ENCODE results near the gene PLTP.

PLTP gene

DNA sequence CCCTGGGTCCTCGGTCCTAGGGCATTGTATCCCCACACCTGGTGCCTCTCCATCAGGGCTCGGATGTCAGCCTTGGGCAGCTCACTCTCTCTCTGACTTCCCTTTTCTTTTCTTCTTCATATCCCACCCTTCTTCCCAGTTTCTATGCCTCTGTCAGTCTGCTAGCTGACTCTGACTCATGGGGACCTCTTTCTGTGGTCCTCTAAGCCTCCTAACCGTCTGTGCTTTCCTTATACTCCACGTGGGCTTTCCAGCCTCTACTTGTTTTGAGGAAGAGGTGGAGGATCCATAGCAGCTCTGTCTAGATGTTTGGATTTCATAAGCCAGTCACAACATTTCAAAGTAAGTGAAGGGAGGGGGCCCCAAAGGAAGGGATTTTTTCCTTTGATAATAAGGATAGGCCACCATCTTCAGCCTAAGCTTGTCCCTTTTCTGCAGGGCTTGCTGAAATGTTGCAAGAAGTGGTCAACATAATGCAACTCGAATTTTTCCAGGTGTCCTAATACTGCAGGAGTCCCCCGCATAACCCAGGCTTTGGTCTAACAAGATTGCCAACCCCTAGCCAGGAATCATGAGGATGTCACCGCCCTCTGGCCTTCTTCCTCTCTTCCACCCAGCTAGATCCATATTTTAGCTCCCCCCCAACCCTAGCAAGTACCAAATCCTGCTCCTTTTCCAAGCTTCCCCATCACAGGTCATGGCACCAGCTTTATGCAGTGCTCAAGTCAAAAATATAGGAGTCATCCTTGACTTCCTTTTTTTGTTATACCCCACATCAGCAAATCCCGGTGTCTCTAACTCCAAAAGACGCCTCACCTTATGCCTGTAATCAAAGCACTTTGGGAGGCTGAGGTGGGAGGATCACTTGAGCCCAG is 8.7 kb upstream of the PLTP start:
- TF ChIP-seq, protein P1, sequence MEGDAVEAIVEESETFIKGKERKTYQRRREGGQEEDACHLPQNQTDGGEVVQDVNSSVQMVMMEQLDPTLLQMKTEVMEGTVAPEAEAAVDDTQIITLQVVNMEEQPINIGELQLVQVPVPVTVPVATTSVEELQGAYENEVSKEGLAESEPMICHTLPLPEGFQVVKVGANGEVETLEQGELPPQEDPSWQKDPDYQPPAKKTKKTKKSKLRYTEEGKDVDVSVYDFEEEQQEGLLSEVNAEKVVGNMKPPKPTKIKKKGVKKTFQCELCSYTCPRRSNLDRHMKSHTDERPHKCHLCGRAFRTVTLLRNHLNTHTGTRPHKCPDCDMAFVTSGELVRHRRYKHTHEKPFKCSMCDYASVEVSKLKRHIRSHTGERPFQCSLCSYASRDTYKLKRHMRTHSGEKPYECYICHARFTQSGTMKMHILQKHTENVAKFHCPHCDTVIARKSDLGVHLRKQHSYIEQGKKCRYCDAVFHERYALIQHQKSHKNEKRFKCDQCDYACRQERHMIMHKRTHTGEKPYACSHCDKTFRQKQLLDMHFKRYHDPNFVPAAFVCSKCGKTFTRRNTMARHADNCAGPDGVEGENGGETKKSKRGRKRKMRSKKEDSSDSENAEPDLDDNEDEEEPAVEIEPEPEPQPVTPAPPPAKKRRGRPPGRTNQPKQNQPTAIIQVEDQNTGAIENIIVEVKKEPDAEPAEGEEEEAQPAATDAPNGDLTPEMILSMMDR (conservative IDR thresholded peaks at IDR 0.05) = no peak
- H3K27ac ChIP-seq = no peak overlapping the region

DNA sequence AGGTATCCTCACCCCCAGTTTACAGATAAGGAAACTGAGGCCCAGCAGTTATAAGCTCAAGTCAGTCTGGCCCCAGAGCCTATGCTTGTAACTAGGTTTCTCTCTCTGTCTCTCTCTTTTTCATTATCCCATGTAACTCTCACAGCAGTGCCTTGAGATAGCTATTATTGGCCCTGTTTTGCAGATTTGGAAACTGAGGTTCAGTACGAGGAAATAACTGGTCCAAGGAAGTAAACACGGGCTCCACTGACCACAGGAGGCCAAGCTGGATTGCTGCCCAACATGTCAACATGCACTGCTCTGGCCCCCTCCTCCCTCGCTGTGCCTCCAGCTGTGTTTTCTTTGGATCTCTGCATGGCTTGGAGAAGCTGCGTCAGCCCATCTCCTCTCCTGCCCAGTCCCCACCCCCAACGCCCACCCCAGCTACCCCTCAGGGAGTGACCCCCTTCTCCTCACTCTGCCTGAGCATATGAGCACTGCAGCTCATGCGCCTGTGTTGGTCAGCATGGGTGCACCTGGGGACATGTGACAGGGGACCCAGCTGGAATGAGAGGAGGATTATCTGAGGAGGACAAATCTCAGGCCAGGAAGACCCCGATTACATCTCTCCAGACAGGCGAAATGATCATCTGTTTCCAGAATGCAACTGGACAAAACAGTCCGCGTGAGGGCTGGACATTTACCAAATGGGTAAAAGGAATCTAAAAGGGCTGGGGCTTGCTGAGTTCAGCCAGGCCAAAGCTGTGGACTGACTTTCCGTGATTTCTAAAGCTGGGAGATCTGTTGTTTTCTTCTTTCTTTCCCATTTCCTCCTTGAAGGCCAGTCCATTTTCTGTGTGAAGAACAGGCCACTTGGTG is 7.8 kb upstream of the PLTP start:
- TF ChIP-seq, protein P1 (conservative IDR thresholded peaks at IDR 0.05) = no peak
- H3K27ac ChIP-seq = peak overlapping the region; percentile 1; the same call in 1 of the 2 replicates

DNA sequence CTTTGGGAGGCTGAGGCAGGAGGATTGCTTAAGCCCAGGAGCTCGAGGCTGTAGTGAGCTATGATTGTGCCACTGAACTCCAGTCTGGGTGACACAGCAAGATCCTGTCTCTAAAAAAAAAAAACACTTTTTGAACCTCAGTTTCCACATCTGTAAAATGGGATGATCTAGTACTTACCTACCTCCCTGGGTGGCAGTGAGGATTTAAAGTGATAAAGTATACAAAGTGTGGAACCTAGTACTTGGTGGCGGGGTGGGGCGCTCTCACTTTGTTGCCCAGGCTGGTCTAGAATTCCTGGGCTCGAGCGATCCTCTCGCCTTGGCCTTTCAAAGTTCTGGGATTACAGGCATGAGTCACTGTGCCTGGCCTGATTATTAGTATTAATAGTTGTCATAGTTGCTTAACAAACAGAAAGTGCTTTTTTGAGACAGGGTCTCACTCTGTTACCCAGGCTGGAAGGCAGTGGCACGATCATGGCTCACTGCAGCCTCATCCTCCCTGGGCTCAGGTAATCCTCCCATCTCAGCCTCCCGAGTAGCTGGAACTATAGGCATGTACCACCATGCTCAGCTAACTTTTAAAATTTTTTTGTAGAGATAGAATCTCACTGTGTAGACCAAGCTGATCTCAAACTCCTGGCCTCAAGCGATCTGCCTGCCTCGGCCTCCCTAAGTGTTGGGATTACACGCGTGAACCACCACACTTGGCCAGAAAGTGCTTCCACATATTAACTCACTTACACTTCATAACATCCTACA is 7.0 kb upstream of the PLTP start:
- TF ChIP-seq, protein P1 (conservative IDR thresholded peaks at IDR 0.05) = no peak
- no peak overlapping the region; the same call in 1 of the 2 replicates for H3K27ac ChIP-seq

DNA sequence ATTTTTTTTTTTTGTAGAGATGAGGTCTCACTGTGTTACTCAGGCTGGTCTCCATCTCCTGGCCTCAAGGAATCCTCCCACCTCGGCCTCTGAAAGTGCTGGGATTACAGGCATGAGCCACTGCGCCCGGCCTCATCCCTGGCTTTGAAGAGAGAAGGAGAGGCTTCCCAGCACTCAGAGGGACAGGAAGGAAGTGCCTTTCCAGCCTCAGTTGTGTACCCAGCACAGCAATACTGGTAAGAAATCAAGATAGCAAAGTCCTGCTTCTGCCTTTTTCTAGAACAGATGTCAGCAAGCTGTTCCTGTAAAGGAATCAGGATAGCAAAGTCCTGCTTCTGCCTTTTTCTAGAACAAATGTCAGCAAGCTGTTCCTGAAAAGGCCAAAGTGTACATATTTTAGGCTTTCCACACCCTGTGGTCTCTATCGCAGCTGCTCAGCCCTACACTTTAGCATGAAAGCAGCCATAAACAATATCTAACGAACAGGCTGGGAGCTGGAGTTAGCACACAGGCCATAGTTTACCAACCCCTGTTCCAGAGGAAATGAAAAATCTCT is 6.3 kb upstream of the PLTP start:
- TF ChIP-seq, protein P1 (conservative IDR thresholded peaks at IDR 0.05) = no peak
- no peak overlapping the region for H3K27ac ChIP-seq

DNA sequence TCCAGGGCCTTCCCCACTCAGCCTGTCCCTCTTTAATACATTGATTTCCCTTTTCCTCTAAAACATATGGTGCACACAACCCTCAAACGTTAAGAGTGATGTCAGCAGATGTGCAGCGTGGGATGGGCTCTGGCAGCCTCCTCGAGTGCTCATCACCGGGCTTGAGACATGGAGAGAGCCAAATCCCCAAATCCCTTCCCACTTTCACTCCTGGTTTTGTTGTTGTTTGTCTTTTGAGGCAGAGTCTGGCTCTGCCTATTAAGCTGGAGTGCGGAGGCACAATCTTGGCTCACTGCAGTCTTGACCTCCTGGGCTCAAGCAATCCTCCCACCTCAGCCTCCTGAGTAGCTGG is 5.8 kb upstream of the PLTP start:
- TF ChIP-seq, protein P1 (conservative IDR thresholded peaks at IDR 0.05) = no peak
- no peak overlapping the region for H3K27ac ChIP-seq

DNA sequence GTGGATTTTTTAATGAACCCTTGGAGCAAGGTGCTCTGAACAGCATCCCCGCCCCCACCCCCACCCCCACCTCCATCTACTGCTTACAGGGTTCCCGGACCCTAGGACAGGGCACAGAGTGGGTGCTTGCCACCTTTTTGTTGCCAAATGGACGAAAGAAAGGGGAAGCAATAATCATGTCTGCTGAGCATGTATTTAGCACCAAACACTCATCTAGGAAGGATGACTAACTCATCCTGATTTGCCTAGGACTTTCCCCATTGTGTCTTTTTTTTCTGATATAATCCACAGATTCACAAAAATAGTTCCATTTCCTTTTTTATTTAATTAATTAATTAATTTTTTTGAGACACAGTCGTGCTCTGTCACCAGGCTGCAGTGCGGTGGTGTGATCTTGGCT is 1.2 kb upstream of the PLTP start:
- TF ChIP-seq, protein P1 (conservative IDR thresholded peaks at IDR 0.05) = no peak
- no peak overlapping the region for H3K27ac ChIP-seq

Measured in VCaP (cell line).